ENCODE data around the gene URGCP. TPM values are rescaled to one million over a fixed set of nuclear protein-coding genes. Genes with fewer than 3 reads are reported as not detected.

URGCP gene
- total RNA-seq, 1 experiment from 2014 or later, result 30.7 TPM

DNA sequence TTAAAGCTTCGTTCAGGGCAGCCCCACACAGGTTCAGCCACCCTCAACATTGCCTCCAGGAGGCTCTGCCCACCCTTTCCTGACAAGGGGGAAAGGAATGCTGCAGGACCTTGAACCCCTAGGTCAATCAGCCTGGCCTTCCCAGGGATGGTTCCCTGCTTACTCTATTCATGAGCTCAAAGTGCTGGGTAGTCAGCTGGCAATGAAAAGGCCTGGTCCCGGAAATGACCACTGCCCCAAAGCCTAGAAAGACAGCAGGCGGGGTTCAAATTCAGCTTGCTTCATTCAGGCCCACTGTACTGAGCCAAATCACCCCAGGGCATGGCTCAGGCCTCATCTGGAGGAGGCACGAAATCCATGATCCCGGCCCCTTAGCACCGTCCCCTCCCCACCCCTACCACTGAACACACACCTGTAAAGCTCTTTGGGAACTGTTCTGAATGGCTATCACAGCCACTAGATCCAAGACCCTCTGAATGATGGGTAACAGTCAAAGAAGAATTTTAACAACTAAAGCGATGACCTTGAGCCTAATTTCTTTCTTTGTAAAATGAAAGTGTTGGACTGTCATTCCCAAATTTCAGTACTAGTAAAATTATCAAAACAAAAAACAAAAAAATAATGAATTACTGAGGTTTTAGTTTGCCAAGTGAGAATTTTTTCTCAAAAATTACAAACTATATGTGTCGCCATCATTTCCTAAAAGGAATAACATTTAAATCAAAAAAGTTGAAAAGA lies 1.0 kb downstream of the URGCP start:
- no peak overlapping the region for H4K91ac ChIP-seq (ENCODE audit: insufficient read length, low read depth, low read length)
- H3K4me1 ChIP-seq (ENCODE audit: insufficient read depth, low read length), result 0 out of 2 replicates have a peak, but pooled peaks cover 3% of the 10 kb centered on the region
- H2AK5ac ChIP-seq (ENCODE audit: insufficient read length, low read length), result no peak overlapping the region
- no peaks in the 10 kb centered on the region for H3K27me3 ChIP-seq (ENCODE audit: insufficient read depth, low read length)
- H3K4me1 Mint-ChIP-seq, result peaks cover 29 to 37% of the 10 kb centered on the region in 2 experiments
- H4K8ac ChIP-seq (replicated peaks; ENCODE audit: insufficient read length, low read depth, low read length), result no peak overlapping the region
- H3T11ph ChIP-seq (ENCODE audit: low read length), result no peak overlapping the region
- no peak overlapping the region for H2BK120ac ChIP-seq (ENCODE audit: low read depth, low read length, poor library complexity, severe bottlenecking)
- H3K4me3 Mint-ChIP-seq, result peak overlapping the region; percentile 87 to 96
- no peaks in the 10 kb centered on the region for H3K36me3 Mint-ChIP-seq (ENCODE audit: insufficient read depth in 1 of 3, low read depth in 3 of 3)
- TF ChIP-seq, protein P1, sequence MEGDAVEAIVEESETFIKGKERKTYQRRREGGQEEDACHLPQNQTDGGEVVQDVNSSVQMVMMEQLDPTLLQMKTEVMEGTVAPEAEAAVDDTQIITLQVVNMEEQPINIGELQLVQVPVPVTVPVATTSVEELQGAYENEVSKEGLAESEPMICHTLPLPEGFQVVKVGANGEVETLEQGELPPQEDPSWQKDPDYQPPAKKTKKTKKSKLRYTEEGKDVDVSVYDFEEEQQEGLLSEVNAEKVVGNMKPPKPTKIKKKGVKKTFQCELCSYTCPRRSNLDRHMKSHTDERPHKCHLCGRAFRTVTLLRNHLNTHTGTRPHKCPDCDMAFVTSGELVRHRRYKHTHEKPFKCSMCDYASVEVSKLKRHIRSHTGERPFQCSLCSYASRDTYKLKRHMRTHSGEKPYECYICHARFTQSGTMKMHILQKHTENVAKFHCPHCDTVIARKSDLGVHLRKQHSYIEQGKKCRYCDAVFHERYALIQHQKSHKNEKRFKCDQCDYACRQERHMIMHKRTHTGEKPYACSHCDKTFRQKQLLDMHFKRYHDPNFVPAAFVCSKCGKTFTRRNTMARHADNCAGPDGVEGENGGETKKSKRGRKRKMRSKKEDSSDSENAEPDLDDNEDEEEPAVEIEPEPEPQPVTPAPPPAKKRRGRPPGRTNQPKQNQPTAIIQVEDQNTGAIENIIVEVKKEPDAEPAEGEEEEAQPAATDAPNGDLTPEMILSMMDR (conservative IDR thresholded peaks at IDR 0.05), result no peak
- no peak overlapping the region for H3K56ac ChIP-seq (ENCODE audit: insufficient read length, low read depth, low read length)
- H3K9ac ChIP-seq (ENCODE audit: extremely low read depth, insufficient read length, low read length), result no peak overlapping the region
- peak; percentile 72 for DNase-seq
- no peak overlapping the region for H3K23ac ChIP-seq (ENCODE audit: insufficient read length, low read depth, low read length)
- H2AFZ ChIP-seq (ENCODE audit: low read length), result no peak overlapping the region
- no CpG with 5 or more reads among the region's 8 CpGs for WGBS (ENCODE audit: extremely low coverage, insufficient read length, low lambda C conversion rate)
- H3K23me2 ChIP-seq (ENCODE audit: insufficient read length, low read depth, low read length, poor library complexity, severe bottlenecking), result no peaks in the 10 kb centered on the region
- H3K79me2 ChIP-seq (ENCODE audit: insufficient read depth, low read length), result no peaks in the 10 kb centered on the region; the same call in 1 of the 2 replicates
- H3K18ac ChIP-seq (ENCODE audit: insufficient read length, low read depth, low read length), result no peak overlapping the region
- no peaks in the 10 kb centered on the region for H3K9me3 ChIP-seq (ENCODE audit: control insufficient read depth, low read depth, low read length)
- H2BK15ac ChIP-seq (ENCODE audit: low read depth, low read length), result no peak overlapping the region
- H3K4me2 ChIP-seq (ENCODE audit: insufficient read depth, insufficient read length, low read length), result peak overlapping the region; percentile 59
- no peaks in the 10 kb centered on the region for H3K9me3 Mint-ChIP-seq
- no peak overlapping the region for H3K4ac ChIP-seq (ENCODE audit: low read depth, low read length)
- H3K27me3 Mint-ChIP-seq (ENCODE audit: low read depth), result no peaks in the 10 kb centered on the region
- H3K79me1 ChIP-seq (ENCODE audit: insufficient read depth, low read depth, low read length, poor library complexity, severe bottlenecking), result no peaks in the 10 kb centered on the region
- no peak overlapping the region for H3K27ac ChIP-seq (ENCODE audit: insufficient read length, low read depth, low read length)
- H2BK12ac ChIP-seq (ENCODE audit: insufficient read length, low read depth, low read length), result no peak overlapping the region
- peak overlapping the region in 2 of 3 experiments; percentile 80 to 88; a peak in 2 of 7 replicates for H3K27ac Mint-ChIP-seq
- H2BK5ac ChIP-seq (ENCODE audit: insufficient read length, low read length), result no peak overlapping the region
- no peak overlapping the region for H3K14ac ChIP-seq (ENCODE audit: insufficient read depth, low read length)
- no peak overlapping the region for H2BK20ac ChIP-seq (ENCODE audit: low read depth, low read length, poor library complexity, severe bottlenecking)
- H4K5ac ChIP-seq (ENCODE audit: insufficient read length, low read depth, low read length), result no peak overlapping the region
- H4K20me1 ChIP-seq (ENCODE audit: control insufficient read depth, insufficient read depth, insufficient read length), result no peaks in the 10 kb centered on the region

Data from H9 (cell line).